SU-DHL-6 (cell line): ENCODE results near the gene ACKR1.

Experiments used
- CTCF ChIP-seq: fragments of 200-600 bp; sonication (generic); IDR thresholded peaks from one replicate; pipeline ENCODE4 v1.5.1; 2017; ENCODE audit warnings: antibody characterized with exemption, mild to moderate bottlenecking, low read length, moderate library complexity; ENCODE audit not compliant: insufficient read depth, poor library complexity, severe bottlenecking
- EZH2phosphoT487 ChIP-seq: fragments of 200-600 bp; sonication (generic), shearing (Covaris generic); conservative IDR thresholded peaks from 2 replicates; pipeline ENCODE4 v1.6.1; 2018; ENCODE audit warnings: mild to moderate bottlenecking, antibody characterized with exemption, low read length, moderate library complexity, mixed read lengths

- TF ChIP-seq CTCF (no peak), EZH2phosphoT487 (no peak)
Measured at GRCh38 chr1:159229260-159229885, 24.7 kb downstream of the ACKR1 start.
